SK-N-SH (cell line): ENCODE results near the gene UQCRHL.

Experiments used
- CTCF ChIP-seq: fragments of 200-600 bp; sonication (generic); IDR thresholded peaks from 2 replicates; pipeline ENCODE4 v1.6.1; 2017; ENCODE audit warnings: antibody characterized with exemption, mild to moderate bottlenecking, moderate library complexity
- EZH2phosphoT487 ChIP-seq: fragments of 200-600 bp; sonication (generic); IDR thresholded peaks from 2 replicates; pipeline ENCODE4 v1.6.1; 2017; ENCODE audit warnings: low read depth, mixed run types, mild to moderate bottlenecking, antibody characterized with exemption, moderate library complexity, borderline replicate concordance
- TAF1 ChIP-seq: IDR thresholded peaks from 2 replicates; pipeline ENCODE4 v1.6.1; 2012; ENCODE audit warnings: low read depth, mild to moderate bottlenecking, low read length, moderate library complexity, borderline replicate concordance
- USF2 ChIP-seq: fragments of 150-350 bp; IDR thresholded peaks from 2 replicates; pipeline ENCODE4 v1.6.1; 2017; ENCODE audit warnings: antibody characterized with exemption, low read length, low read depth, borderline replicate concordance
- YY1 ChIP-seq: IDR thresholded peaks from 2 replicates; pipeline ENCODE4 v1.4.0; 2012; ENCODE audit warnings: low read depth, mild to moderate bottlenecking

GRCh38 chr1:15796086-15796462 is 11.4 kb downstream of the UQCRHL start:
- TF ChIP-seq CTCF (no peak), EZH2phosphoT487 (no peak), TAF1 (no peak), USF2 (no peak), YY1 (no peak)
